IPS DF 6.9 (cell line): ENCODE data around the gene NUP98.

Experiments
- DNase-seq: peaks from one replicate; pipeline ENCODE4 v3.0.0-alpha.2; 2013; ENCODE audit warnings: low read depth, low spot score
- H3K27ac ChIP-seq: one replicate; pipeline ENCODE4 v1.5.1; 2013; ENCODE audit warnings: low read length, control low read depth
- H3K27me3 ChIP-seq: 2 replicates; pipeline ENCODE4 v1.6.1; 2013; ENCODE audit warnings: mild to moderate bottlenecking, low read length; ENCODE audit not compliant: control insufficient read depth, insufficient read depth
- H3K36me3 ChIP-seq: 2 replicates; pipeline ENCODE4 v1.6.1; 2013; ENCODE audit warnings: low read length; ENCODE audit not compliant: control insufficient read depth, insufficient read depth
- H3K4me1 ChIP-seq: 2 replicates; pipeline ENCODE4 v1.6.1; 2013; ENCODE audit warnings: low read length; ENCODE audit not compliant: control insufficient read depth, insufficient read depth
- H3K4me3 ChIP-seq: 2 replicates; pipeline ENCODE4 v1.5.1; 2013; ENCODE audit warnings: mild to moderate bottlenecking, low read length
- H3K9me3 ChIP-seq: 2 replicates; pipeline ENCODE4 v1.6.1; 2013; ENCODE audit warnings: low read length, inconsistent platforms; ENCODE audit not compliant: control insufficient read depth, insufficient read depth
- WGBS: extraction: QIAGEN DNeasy Blood & Tissue Kit; methylation state at CpG from one replicate; pipeline ENCODE4 v1.1.7; 2013; ENCODE audit warnings: mixed read lengths, missing lambda C conversion rate; ENCODE audit not compliant: insufficient read length, insufficient coverage; 5-methylcytosine and 5-hydroxymethylcytosine counted together

Gene NUP98

GRCh38 chr11:3826721-3827120, 29.4 kb upstream of the NUP98 start:
- DNase-seq: no peak
- no CpG with 5 or more reads among the region's 3 CpGs for WGBS
- no peak overlapping the region for H3K4me3 ChIP-seq
- H3K4me1 ChIP-seq: peaks cover 13% of the 10 kb centered on the region
- no peaks in the 10 kb centered on the region for H3K27me3 ChIP-seq
- no peak overlapping the region for H3K27ac ChIP-seq
- no peaks in the 10 kb centered on the region for H3K9me3 ChIP-seq
- peaks cover 7% of the 10 kb centered on the region; the same call in 1 of the 2 replicates for H3K36me3 ChIP-seq

- no peak for DNase-seq
- Histone ChIP-seq H3K27me3 (no peaks in the 10 kb centered on the region), H3K27ac (no peak overlapping the region), H3K36me3 (peaks cover 7% of the 10 kb centered on the region; the same call in 1 of the 2 replicates), H3K4me1 (peaks cover 13% of the 10 kb centered on the region), H3K9me3 (no peaks in the 10 kb centered on the region), H3K4me3 (no peak overlapping the region)
- WGBS: no CpG with 5 or more reads among the region's 8 CpGs
These were observed 28.3 kb upstream of the NUP98 start for GRCh38 chr11:3825473-3826154.

- Histone ChIP-seq H3K27ac (no peak overlapping the region), H3K4me3 (no peak overlapping the region), H3K4me1 (peaks cover 13% of the 10 kb centered on the region), H3K36me3 (peaks cover 7% of the 10 kb centered on the region; the same call in 1 of the 2 replicates), H3K9me3 (no peaks in the 10 kb centered on the region), H3K27me3 (no peaks in the 10 kb centered on the region)
- peak; percentile 86 for DNase-seq
- no CpG with 5 or more reads among the region's 18 CpGs for WGBS
These were observed 27.5 kb upstream of the NUP98 start for GRCh38 chr11:3824714-3825472.

GRCh38 chr11:3823762-3824506, 26.6 kb upstream of the NUP98 start:
- Histone ChIP-seq H3K9me3 (no peaks in the 10 kb centered on the region), H3K36me3 (peaks cover 7% of the 10 kb centered on the region; the same call in 1 of the 2 replicates), H3K27ac (no peak overlapping the region), H3K4me1 (peaks cover 13% of the 10 kb centered on the region), H3K27me3 (no peaks in the 10 kb centered on the region), H3K4me3 (no peak overlapping the region)
- no peak for DNase-seq
- WGBS: no CpG with 5 or more reads among the region's 30 CpGs

GRCh38 chr11:3823303-3823702, 25.9 kb upstream of the NUP98 start:
- peaks cover 7% of the 10 kb centered on the region; the same call in 1 of the 2 replicates for H3K36me3 ChIP-seq
- H3K27ac ChIP-seq: no peak overlapping the region
- no peaks in the 10 kb centered on the region for H3K27me3 ChIP-seq
- H3K4me3 ChIP-seq: no peak overlapping the region
- no peaks in the 10 kb centered on the region for H3K9me3 ChIP-seq
- DNase-seq: no peak
- WGBS: no CpG with 5 or more reads among the region's 3 CpGs
- H3K4me1 ChIP-seq: peaks cover 13% of the 10 kb centered on the region

GRCh38 chr11:3822312-3822711, 25.0 kb upstream of the NUP98 start:
- no peaks in the 10 kb centered on the region for H3K9me3 ChIP-seq
- peaks cover 8% of the 10 kb centered on the region for H3K4me1 ChIP-seq
- H3K27me3 ChIP-seq: no peaks in the 10 kb centered on the region
- DNase-seq: no peak
- H3K27ac ChIP-seq: no peak overlapping the region
- WGBS: no CpG with 5 or more reads among the region's 7 CpGs
- H3K4me3 ChIP-seq: no peak overlapping the region
- H3K36me3 ChIP-seq: peaks cover under 1% of the 10 kb centered on the region; the same call in 1 of the 2 replicates

GRCh38 chr11:3820971-3821370, 23.6 kb upstream of the NUP98 start:
- WGBS: no CpG with 5 or more reads among the region's 2 CpGs
- Histone ChIP-seq H3K4me3 (no peak overlapping the region), H3K27me3 (no peaks in the 10 kb centered on the region), H3K36me3 (no peaks in the 10 kb centered on the region), H3K4me1 (peaks cover 7% of the 10 kb centered on the region), H3K27ac (no peak overlapping the region), H3K9me3 (no peaks in the 10 kb centered on the region)
- DNase-seq: no peak

- Histone ChIP-seq H3K27me3 (no peaks in the 10 kb centered on the region), H3K36me3 (no peaks in the 10 kb centered on the region), H3K9me3 (no peaks in the 10 kb centered on the region), H3K27ac (no peak overlapping the region), H3K4me3 (no peak overlapping the region), H3K4me1 (peaks cover 2% of the 10 kb centered on the region; the same call in 1 of the 2 replicates)
- no peak for DNase-seq
- no CpG with 5 or more reads among the region's 10 CpGs for WGBS
These were observed 19.9 kb upstream of the NUP98 start for GRCh38 chr11:3817181-3817800.

GRCh38 chr11:3816673-3817072, 19.3 kb upstream of the NUP98 start:
- no peak for DNase-seq
- H3K27me3 ChIP-seq: no peaks in the 10 kb centered on the region
- no peak overlapping the region for H3K27ac ChIP-seq
- H3K9me3 ChIP-seq: no peaks in the 10 kb centered on the region
- H3K4me1 ChIP-seq: peaks cover 2% of the 10 kb centered on the region; the same call in 1 of the 2 replicates
- no CpG with 5 or more reads among the region's 2 CpGs for WGBS
- H3K36me3 ChIP-seq: no peaks in the 10 kb centered on the region
- no peak overlapping the region for H3K4me3 ChIP-seq

GRCh38 chr11:3815845-3816244, 18.5 kb upstream of the NUP98 start:
- H3K9me3 ChIP-seq: no peaks in the 10 kb centered on the region
- 0 out of 2 replicates have a peak, but pooled peaks cover 2% of the 10 kb centered on the region for H3K36me3 ChIP-seq
- WGBS: no CpG with 5 or more reads among the region's 4 CpGs
- H3K4me1 ChIP-seq: 0 out of 2 replicates have a peak, but pooled peaks cover 2% of the 10 kb centered on the region
- no peak overlapping the region for H3K27ac ChIP-seq
- no peak for DNase-seq
- H3K27me3 ChIP-seq: no peaks in the 10 kb centered on the region
- H3K4me3 ChIP-seq: no peak overlapping the region
